ENCODE results near the gene GRIP1.

The GRIP1 gene

DNA sequence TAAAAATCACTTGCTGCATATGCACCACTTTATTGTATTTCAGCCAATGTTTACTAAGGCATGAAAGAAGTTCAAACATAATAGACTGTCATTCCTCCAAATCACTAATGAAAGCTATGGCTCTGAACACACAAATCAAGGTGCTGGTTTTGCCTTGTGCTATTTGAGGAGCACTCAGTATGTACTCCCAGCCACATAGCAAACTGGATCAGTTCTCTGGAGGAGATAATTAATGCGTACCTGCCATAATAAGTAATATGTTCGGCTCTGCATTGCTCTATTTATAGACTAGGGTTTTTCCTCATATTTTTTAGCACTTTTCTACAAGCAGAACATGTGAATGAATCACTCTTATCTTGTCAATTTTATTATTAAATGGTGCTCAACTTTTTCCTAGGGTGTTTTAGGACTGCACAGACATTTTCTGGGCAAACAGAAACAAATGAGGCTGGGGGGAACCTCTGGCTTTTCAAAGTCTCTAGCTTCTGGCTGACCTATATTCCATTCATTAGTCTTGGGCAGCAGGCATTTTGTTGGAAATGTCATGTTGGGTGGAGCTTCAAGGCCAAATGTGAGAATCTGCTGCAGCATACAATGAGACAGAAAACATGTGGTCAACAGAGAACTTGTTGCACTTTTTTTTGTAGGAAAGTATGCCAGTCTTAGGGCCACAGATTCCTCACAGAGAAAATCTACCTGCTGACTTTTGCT, 88.4 kb downstream of the GRIP1 start:
- no peak for DNase-seq

DNA sequence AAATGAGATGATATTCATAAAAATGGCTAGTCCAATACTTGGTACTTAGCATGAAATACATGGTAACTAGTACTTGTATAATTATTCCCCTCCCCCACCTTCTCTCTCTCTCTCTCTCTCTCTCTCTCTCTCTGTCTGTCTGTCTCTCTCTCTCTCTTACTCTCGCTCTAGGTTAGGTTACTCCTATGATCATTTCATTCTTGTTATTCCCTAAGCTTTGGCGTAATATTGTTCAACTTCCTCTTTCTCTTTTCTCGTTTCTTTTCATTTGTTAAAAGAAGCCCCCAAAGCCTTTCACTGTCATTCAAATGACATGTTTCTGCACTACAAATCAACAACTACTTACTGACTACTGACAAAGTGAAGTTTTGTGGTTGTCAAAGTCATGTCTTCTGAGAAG, 89.8 kb downstream of the GRIP1 start:
- no peak for DNase-seq

DNA sequence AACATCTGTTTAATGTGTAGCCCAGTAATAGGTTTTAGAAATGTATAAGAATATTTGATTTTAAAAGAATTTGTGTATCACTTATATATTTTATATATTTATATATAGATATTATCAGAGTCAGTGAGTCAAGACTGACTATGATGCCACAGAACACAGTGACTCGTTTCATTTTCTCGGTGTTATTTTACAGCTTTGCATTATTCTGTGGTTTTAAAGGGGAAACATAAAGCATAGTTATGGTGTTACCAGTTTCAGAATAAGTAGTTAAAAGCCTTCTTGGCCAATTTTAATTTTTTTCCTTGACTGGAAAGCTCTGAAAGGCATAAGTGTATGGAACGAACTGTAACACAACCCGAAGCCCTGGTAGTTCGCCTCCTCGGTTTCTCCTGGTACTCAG, 91.0 kb downstream of the GRIP1 start:
- no peak for DNase-seq

DNA sequence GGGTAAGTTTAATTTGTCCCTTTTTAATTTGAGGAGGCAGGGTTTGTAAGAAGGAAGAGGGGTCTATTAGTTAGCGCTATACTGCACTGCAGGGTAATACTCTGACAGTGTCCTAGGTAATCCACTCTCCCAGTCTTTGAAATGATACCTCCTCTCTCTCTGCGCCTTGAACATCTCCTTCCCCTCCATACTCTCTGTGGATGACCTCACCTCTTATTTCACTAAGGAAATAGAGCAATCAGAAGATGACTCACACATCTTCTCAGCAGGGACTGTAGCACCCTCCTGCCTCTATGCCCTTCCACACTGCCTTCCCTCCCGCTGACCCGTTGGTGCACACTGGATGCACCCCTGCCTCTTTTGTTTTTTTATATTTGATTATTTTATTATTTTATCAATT, 94.2 kb downstream of the GRIP1 start:
- no peak for DNase-seq

DNA sequence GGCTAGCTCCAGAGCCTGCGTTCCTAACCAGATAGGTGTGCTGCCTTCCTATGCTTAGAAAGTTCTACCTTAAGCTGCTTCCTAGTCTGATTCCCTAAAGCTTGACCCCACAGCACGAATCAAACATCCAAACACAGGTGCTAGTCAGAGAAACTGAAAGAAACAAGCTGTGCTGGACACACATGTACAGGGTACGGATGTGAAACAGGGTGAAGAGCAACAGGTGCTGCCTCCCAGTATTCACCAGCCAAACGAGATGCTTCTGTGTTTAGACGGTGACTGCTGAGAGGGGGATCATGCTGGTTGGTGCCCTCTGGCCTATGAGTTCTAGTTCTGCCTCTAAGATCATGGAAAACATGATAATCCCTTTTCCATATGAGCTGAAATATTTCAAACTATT, 105.3 kb downstream of the GRIP1 start:
- DNase-seq: no peak

DNA sequence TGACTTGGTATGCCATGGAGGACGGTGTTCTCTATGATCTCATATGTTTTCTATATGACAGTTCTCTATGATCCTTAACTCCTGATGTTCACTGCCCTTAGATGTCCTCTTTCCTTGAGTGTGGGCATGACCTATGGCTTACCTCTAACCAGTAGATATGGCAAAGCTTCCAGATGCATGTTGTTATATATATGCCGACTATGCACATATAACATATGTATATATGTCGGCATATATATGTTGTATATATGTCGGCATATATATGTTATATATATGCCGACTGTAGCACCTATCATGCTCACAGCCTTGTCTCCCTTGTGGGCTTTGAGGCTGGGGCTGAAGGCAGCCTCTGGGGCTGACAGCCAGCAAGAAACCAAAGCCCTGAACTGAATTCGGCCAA, 106.0 kb downstream of the GRIP1 start:
- no peak for DNase-seq

DNA sequence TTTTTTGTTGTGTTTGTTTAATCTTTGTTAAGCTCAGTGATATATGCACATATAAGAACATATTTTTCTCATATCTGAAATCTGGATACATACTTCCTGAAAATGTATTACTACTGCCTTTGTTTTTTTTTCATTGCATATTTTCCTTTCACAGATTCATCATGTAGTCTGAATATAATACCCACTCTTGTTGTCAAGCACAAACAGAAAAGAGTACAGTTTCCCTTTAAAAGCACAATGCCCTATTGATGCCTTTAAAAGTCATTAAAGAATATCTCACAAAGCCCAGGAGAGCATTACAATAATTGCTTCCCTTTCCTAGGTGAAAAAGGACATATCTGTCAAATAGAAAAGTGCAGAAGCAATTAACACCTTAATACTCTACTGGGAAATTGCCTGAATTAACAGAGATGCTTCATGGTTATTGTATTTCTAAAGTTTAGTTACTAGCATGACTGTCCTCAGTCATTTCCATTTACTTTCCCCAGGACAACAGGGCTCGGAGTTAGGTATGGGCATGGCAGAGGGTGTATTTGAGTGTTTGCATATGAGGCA, 107.4 kb downstream of the GRIP1 start:
- no peak for DNase-seq

DNA sequence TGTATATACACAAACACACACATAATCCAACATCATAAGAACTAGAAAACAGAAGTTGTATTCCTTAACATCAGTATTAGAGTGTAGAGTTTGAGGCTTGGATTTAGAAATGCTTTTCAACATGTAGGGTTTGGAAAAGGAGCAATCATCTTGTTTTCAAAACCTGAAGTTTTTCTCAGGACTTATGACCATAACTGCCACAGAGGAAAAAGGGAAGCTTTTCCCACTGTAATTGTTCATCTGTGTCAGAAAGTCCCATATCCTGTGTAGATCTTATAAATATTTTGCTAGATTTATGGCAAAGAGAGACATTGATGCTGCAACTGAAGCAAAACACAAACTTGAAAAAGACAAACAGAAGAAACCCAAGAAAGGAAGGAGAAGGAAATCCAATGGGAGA, 115.7 kb downstream of the GRIP1 start:
- DNase-seq: no peak

DNA sequence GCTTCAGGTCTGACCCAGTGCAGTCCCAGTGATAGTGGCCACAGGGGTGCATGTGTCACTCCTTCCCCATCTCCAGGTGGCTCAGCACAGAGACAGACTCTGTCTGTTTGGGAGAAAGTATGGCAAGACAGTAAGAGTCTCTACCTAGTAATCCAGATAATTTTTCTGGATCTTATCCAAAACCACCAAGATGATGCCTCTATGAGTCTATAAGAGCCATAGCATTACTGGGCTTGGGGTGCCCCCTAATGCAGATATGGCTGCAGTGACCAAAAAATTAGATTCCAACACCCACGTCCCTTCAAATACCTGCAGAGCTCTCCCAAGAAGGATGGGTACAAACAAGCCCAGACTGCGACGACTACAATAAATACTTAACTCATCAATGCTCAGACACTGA, 123.8 kb downstream of the GRIP1 start:
- DNase-seq: no peak

DNA sequence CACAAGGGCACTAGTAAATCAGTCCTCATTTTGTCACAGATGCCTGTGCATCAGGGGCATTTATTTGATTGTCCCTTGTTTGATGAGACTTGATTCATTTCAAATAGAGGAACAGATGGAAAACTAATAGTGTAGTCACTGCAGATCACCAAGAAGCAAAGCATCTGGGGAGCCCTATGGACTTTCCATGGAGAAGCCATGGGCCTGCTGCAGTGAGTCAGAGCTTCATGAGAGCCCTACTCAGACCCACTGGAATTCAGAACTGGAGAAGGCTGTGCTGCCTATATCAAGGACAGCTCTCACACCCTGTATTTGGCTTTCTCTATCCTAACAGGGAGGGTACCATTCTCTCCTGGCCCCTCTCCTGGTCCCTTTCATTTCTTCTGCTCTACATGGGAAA, 126.2 kb downstream of the GRIP1 start:
- no peak for DNase-seq

DNA sequence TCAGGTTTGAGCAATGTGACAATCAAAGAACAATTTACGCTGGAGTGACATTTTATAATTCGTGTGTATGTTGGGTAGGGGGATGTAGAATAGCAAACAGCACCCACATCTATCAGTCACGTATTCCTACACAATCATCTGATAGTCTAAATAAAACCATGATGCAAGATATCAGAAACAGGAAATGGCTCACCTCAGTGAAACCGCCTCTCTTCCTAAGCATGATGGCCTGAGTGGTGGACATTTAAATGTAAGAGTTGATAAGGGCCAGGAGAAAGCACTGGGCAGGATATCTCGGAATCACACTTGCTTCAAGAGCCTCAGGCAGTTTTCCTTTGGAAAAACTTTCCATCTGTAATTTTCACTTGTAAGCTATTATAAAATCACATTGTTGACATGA, 128.2 kb downstream of the GRIP1 start:
- DNase-seq: no peak

DNA sequence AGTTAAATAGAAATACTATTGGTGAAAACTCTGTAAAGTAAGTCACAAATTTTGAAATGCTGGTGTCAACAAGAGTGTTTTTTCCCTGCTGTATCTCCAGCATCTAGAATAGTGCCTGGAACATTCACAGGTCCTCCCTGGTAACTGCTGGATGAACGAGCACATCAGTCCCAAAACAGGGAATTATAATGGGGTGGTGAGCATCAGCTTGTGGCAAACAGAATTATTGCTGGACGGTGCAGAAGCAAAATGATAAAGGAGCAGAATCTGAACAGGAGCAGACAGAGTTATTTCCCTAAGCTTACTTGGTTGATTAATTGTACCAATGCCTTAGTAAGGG, 129.9 kb downstream of the GRIP1 start:
- no peak for DNase-seq

DNA sequence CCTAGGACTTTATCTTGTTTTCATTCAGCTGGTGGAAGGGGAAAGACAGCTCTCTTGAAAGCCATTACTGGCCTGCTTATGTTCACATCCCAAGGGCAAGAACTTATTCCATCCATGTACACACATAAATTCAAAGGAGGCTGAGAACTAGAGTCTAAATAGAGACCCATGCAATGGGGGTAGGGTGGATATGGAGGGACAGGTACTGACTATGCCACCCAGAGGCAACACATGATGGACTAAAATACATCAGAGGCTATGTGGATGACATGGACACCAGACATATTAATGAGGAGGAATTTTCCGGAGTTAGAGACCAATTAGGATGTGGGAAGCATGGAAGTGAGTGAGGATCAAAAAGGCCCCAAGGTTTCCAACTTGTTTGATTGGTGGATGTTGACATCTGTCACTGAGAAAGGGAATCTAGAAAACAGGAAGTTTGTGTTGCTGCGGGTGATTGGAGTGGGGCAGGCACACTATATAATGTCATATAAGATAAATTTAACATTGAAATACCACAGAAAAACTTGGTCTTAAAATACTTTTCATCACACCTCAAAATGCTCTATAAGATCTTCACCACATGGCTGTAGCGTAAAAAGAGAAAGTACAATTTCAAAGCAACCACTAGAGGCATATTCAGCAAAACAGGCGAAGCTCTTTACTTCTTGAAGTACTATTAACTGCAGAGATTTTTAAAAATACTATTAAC, 130.4 kb downstream of the GRIP1 start:
- DNase-seq: no peak

DNA sequence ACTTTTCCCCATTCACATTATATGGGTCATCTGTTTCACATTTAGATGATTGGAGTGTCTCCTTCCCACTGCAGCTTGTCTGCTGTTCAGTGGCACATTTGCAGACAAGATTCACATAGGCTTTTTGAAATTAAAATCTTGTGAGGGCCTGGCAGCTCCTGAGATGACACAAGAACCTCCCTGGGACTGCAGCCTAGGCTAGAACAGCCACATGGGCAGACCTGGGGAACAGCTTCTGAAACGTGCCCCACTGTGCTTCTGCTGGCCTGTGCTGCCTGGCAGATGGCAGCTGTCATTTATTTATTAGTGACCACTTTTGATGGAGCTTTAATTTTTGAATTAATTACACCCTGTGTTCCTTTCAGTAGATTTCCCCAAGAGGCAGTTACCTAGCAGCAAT, 137.4 kb downstream of the GRIP1 start:
- no peak for DNase-seq

DNA sequence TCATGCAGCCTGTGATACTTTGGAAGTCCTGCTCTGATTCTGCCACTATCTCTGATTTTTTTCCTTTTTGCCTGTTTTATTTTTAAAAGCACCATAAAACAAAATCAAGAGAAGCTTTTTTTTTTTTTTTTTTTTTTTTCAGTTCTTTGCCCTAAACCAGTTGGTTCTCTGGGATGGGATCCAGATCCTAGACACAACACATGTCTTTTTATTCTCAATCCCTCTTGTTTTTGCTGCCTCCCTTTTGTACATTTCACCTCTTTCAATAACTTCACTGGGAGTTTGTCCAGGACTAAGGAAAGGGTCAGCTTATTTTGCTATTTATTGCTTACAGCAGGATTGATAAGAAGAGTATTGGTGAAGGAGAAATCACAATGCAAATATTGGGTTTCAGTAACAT, 139.4 kb downstream of the GRIP1 start:
- no peak for DNase-seq

DNA sequence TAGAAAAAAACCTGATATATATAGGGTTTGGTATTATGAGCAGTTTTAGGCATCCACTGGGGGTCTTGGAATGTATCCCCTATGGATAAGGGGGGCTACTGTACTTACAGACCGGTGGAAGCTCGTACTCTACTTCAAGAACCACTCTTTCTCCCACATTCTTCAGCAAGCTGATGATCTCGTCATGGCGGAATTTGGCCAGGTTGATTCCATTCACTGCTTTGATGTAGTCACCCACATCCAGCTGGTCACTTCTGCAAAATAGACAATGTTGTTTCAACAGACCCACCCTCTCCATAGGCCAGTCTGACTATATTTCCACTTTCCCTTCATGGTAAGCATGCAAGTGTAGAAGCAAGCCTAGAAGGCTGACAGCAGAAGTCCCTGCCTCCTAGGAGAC, 139.9 kb downstream of the GRIP1 start:
- no peak for DNase-seq

DNA sequence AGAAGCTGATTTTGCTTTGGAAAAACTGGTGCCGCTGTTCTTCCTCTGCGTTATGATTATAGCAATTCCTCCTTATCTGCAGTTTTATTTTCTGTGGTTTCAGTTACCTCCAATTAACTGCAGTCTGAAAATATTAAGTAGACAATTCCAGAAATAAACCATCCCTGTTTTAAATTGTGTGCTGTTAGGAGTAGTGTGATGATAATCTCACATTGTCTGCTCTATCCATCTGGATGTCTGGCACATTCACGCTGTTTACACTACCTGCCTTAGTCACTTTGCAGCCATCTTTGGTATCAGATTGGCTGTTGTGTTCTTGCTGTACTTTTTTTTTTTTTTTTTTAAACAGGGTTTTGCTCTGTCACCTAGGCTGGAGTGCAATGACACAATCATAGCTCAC, 141.0 kb downstream of the GRIP1 start:
- no peak for DNase-seq

DNA sequence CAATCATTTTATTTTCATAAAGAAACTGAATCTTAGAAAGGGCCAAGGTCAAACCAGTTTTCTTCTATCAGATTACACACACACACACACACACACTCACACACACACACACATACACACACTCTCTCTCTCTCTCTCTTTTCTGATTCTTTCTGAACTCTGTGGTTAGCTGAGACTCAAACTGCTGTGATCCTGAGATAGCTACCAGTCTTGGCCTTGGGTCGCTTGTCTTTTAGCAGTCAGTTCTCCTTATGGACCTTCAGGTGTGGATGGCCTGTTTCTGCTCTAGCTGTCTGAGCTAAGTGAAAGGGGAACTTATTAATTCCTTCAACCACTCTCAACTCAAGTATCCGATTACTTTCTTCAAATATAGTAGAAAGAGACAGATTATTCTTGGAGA, 145.1 kb downstream of the GRIP1 start:
- no peak for DNase-seq

DNA sequence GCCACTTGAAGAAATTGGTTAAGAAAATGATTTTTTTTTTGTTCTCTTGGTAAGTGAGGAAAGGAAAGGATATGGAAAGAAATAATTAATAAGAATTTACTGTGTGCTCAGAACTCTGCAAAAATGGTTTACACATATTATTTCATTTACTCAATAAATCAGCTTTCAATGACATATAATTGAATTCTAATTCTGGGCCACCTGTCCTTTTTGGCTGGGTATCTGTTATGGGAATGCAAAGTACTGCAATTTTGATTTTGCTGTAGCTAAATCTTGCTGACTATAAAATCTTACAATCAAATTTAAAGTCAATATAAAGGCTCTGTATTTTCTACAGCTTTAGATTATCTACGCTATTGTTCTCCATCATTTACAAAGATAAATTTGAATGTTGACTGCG, 147.1 kb downstream of the GRIP1 start:
- no peak for DNase-seq

DNA sequence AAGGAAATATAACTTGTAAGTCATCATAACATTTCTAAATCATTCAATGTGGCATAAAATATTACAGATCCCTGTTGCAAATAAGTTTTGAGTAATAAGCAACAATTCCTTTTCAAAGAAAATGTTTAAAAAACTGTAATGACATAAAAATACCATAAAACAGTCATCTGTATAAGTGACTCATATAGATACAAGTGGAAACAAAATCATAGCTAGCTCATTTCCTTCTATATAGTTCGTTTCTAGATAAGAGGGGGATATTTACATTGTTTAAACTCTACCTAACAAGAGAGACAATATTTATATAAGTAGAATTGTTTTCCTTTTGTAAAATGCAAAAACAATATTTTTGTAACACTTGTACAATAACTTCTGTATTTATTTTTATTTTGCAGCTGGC, 148.9 kb downstream of the GRIP1 start:
- DNase-seq: no peak

DNA sequence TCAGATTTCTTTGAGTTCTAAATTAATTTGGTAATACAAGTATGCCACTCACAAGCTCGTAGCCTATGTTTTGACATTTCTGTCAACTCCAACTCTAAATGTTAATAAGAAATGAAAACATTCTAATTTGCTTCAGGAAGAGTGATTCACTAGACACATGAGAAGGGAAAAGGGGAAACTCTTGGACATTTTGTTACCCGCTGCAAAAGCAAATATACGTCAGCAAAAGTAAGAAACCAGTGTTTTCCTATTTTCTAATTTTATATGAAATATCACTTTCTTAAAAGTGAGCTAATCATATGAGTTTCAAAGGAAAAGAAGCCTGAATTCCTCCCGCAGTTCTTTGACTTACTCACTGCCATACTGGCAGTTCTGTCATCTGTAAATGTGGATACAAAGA, 162.3 kb downstream of the GRIP1 start:
- DNase-seq: no peak

DNA sequence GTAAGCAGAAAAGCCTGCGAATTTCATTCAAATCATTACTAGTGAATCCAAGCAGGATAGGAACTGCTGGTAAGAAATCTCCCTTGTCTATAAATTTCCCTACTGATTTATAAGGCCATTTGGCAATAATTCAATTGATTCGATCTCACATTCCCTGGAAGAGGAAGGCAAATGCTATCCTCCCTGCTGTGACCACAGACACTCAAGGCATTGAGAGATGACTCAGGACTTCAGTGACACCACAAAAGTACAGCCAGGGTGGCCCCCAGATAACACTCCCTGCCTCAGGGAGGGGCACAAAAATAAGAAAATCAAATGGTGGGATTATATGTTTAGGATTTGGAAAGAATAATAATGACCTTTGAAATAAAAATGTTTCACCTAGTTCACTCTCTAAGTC, 162.7 kb downstream of the GRIP1 start:
- no peak for DNase-seq

DNA sequence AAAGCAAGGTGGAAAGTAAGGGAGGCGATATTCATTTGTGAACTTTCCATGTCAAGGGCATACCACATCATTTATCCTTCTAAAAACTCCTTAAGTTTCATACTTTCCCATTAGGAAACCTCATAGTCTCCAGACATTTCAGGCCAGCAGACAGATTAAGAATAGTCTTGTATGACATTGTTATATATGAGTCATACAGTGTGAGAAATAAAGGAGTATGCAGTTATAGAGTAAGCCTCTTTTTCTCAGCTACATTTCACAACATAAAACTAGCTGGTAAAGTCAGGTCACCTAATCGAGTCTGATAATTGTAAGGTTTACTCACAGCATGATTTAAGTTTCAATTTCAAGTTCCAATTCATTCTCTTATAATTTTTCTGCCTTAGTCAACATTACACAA, 164.3 kb downstream of the GRIP1 start:
- DNase-seq: no peak

DNA sequence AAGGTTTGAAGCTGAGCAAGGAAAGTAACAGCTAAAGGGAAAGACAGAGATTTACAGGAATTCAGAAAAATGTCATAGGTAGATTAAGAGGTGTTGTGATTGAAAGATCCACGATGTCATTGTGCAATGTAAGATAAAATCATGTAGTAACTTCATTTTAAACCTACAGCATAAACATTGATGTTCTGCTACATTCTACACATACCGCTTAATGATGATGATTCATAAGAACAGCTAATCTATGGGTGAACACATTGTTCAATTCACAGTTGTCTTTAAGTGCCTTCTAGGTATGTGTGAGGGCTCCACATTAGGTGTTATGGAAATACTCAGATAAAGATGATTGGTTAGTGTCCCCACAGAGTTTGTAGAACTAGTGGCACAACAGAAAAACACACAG, 170.9 kb downstream of the GRIP1 start:
- DNase-seq: no peak

DNA sequence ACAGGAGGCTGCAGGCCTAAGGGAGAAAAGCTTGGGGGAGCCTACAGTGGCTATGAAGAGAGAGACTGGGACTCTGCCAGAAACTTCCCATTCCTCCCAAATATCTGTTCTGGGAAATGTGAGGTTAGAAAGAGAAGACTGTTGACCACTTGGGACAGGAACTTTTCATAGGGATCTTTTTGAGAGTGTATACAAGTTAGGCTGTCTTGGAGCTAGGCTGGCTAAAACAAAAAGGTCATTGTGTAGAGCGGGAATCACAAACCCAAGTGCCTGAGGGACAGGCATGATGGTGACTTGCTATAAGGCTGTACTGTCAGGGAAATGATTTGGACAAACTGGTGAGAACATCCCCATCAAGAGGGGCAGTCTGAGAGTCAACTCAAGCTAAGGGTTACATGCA, 175.1 kb downstream of the GRIP1 start:
- no peak for DNase-seq

Data from stimulated activated CD4-positive, alpha-beta T cell treated with anti-CD3 and anti-CD28 coated beads, Interleukin-12 subunit alpha, Interleukin-12 subunit beta, amount 100 ng/mL, for 4 hours (primary cell).